Measurements from ENCODE around the gene ITGB4. TPM values are rescaled to one million over a fixed set of nuclear protein-coding genes. Genes with fewer than 3 reads are reported as not detected.

ITGB4 gene
- polyA plus RNA-seq, 1 donor, result 48.4 TPM

DNA sequence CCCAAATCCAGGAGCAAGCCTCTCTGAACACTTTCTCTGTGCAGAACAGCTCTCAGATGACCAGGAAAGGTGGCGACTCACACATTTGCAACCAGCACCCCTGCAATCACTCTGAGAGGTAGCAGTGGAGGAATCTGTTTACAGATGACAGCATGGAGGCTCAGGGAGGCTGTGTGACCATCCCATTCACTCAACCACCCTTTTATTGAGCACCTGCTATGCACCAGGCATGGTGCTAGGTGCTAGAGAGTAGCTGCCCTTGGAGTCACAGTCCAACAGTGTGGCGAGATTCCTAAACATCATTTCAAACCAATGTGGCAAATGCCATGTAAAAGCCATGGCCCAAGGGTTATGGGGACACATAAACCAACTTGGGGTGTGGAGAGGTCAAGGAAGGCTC is 1.5 kb upstream of the ITGB4 start:
- no peak for DNase-seq
- no peak overlapping the region for H3K4me3 ChIP-seq (ENCODE audit: low read length)
- WGBS (ENCODE audit: insufficient coverage, low lambda C conversion rate), result no CpG with 5 or more reads among the region's 2 CpGs
- H3K27me3 ChIP-seq (ENCODE audit: control insufficient read depth, insufficient read depth, low read length), result peaks cover 14% of the 10 kb centered on the region
- peaks cover 28% of the 10 kb centered on the region for H3K4me1 ChIP-seq (ENCODE audit: control insufficient read depth, insufficient read depth, low read length)
- peaks cover 3% of the 10 kb centered on the region for H3K36me3 ChIP-seq (ENCODE audit: control insufficient read depth, insufficient read depth, low read length)
- H3K27ac ChIP-seq (ENCODE audit: low read length), result no peak overlapping the region
- H3K9me3 ChIP-seq (ENCODE audit: control insufficient read depth, low read depth, low read length), result no peaks in the 10 kb centered on the region

DNA sequence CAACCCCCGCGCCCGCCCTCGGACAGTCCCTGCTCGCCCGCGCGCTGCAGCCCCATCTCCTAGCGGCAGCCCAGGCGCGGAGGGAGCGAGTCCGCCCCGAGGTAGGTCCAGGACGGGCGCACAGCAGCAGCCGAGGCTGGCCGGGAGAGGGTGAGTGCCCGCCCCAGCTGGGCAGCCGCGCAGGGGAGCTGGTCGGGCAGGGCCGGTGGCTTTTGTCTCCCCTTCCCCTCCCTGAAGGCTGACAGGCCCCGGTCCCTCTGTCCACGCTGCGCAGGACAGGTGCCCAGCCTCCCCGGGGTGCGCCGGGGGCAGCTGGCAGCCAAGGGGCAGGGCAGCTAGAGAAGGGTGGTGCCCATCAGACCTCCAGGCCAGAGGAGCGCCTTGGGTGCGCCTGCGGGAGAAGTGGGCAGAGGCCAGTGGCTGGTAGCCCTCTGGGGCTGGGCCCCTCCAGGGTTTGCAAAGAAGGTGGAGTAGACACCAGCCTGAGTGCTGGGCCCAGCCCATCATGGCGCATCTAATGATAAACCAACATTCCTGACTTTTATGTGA is 278 bp downstream of the ITGB4 start:
- no peak for DNase-seq
- peaks cover 28% of the 10 kb centered on the region for H3K4me1 ChIP-seq (ENCODE audit: control insufficient read depth, insufficient read depth, low read length)
- H3K4me3 ChIP-seq (ENCODE audit: low read length), result peak overlapping the region; percentile 71
- H3K27me3 ChIP-seq (ENCODE audit: control insufficient read depth, insufficient read depth, low read length), result peaks cover 14% of the 10 kb centered on the region
- H3K27ac ChIP-seq (ENCODE audit: low read length), result peak overlapping the region; percentile 87
- H3K9me3 ChIP-seq (ENCODE audit: control insufficient read depth, low read depth, low read length), result no peaks in the 10 kb centered on the region
- no CpG with 5 or more reads among the region's 33 CpGs for WGBS (ENCODE audit: insufficient coverage, low lambda C conversion rate)
- H3K36me3 ChIP-seq (ENCODE audit: control insufficient read depth, insufficient read depth, low read length), result peaks cover 17% of the 10 kb centered on the region

DNA sequence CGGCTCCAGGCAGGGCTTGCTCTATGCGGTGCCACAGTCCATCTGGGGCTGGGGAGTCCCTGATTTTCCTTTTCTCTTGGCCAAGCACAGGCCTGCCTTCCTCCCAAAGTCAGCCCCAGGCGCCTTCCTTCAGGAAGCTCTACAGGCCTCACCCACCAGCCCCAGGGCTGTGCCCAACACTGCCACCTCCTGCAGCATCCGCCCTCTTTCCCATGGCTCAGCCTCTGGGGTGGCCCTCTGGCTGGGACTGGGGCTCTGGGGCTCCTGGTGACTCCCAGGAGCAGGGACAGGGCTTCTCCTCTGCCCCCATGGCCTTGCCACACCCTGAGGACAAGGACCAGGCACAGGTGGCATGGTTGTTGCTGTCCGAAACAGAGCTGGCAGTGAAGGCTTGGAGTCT is 817 bp downstream of the ITGB4 start:
- DNase-seq, result peak in 1 of 2 donors; percentile 31
- no CpG with 5 or more reads among the region's 5 CpGs for WGBS (ENCODE audit: insufficient coverage, low lambda C conversion rate)
- H3K27me3 ChIP-seq (ENCODE audit: control insufficient read depth, insufficient read depth, low read length), result peaks cover 14% of the 10 kb centered on the region

DNA sequence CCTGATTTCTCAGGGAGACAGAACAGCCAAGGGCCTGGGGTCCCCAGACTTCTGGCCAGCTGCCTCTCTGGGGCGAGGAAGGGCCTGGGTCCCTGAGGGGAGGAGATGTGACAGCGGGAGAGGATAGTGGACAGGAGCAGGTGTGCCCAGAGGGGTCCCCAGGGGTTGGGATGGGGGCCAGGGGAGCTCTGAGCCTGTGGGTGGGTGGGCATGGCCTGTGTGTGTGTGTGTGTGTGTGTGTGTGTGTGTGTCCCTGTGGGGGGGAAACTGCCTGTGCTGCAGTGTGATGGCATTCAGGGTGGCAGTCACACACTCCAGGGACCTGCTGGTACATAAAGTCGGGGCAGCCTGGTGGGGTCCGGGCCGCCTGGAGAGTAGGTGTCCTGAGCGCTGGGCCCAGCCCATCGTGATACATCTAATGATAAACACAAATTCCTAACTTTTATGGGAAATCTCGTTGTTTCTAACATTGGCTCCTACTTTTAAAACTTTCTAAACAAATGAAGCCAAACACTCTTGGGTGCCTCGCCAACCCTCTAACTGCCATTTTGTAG is 1.4 kb downstream of the ITGB4 start:
- WGBS (ENCODE audit: insufficient coverage, low lambda C conversion rate), result no CpG with 5 or more reads among the region's 9 CpGs
- peak overlapping the region; percentile 87 for H3K27ac ChIP-seq (ENCODE audit: low read length)
- DNase-seq, result no peak
- peak overlapping the region; percentile 71 for H3K4me3 ChIP-seq (ENCODE audit: low read length)
- peaks cover 28% of the 10 kb centered on the region for H3K4me1 ChIP-seq (ENCODE audit: control insufficient read depth, insufficient read depth, low read length)
- H3K27me3 ChIP-seq (ENCODE audit: control insufficient read depth, insufficient read depth, low read length), result peaks cover 14% of the 10 kb centered on the region
- no peaks in the 10 kb centered on the region for H3K9me3 ChIP-seq (ENCODE audit: control insufficient read depth, low read depth, low read length)
- peaks cover 24% of the 10 kb centered on the region for H3K36me3 ChIP-seq (ENCODE audit: control insufficient read depth, insufficient read depth, low read length)

More for the DNA sequence above, 817 bp downstream of the ITGB4 start:
- H3K4me3 ChIP-seq (ENCODE audit: low read length), result peak overlapping the region; percentile 71
- peaks cover 28% of the 10 kb centered on the region for H3K4me1 ChIP-seq (ENCODE audit: control insufficient read depth, insufficient read depth, low read length)
- peaks cover 18% of the 10 kb centered on the region for H3K36me3 ChIP-seq (ENCODE audit: control insufficient read depth, insufficient read depth, low read length)
- peak overlapping the region; percentile 87 for H3K27ac ChIP-seq (ENCODE audit: low read length)
- H3K9me3 ChIP-seq (ENCODE audit: control insufficient read depth, low read depth, low read length), result no peaks in the 10 kb centered on the region

DNA sequence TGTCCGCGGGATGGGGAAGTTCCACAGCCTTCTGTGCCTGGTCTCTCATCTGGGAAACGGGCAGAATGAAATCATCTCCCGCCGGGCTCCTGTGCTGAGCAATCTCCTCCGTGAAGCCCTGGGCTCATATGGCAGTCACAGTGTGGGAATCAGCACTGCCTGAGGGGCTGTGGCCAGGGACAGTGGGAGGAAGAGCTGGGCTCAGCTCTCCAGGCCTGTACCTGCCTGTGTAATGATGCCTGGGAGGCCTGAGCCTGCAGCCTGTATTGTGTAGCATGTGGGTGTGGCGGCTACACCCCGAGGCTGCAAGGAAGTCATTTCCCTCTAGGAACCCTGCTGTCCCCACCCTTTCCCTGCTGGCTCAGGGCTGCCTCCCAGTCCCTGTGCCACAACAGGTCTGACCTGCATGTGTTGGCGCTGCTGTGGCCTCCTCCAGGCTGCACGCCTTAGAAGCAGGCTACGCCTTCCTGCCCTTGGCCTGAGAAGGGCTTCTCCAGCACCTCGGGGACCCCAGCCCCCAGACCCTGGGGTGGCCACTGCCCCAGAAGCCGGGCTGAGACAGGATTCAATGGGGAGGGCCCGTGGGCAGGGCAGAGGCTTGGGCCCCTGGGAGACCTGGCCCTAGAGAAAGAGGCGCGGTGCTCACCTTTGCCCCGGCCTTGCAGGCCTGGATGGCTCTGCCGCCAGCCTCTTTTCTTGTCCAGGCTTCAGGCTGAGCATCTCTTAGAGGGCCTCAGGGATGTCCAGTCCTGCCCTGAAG is 2.1 kb downstream of the ITGB4 start:
- no CpG with 5 or more reads among the region's 18 CpGs for WGBS (ENCODE audit: insufficient coverage, low lambda C conversion rate)
- no peak overlapping the region for H3K4me3 ChIP-seq (ENCODE audit: low read length)
- H3K36me3 ChIP-seq (ENCODE audit: control insufficient read depth, insufficient read depth, low read length), result peaks cover 31% of the 10 kb centered on the region
- peak; percentile 88 to 93 for DNase-seq
- H3K9me3 ChIP-seq (ENCODE audit: control insufficient read depth, low read depth, low read length), result no peaks in the 10 kb centered on the region
- peak overlapping the region; percentile 87 for H3K27ac ChIP-seq (ENCODE audit: low read length)
- H3K27me3 ChIP-seq (ENCODE audit: control insufficient read depth, insufficient read depth, low read length), result peaks cover 14% of the 10 kb centered on the region
- H3K4me1 ChIP-seq (ENCODE audit: control insufficient read depth, insufficient read depth, low read length), result peaks cover 28% of the 10 kb centered on the region

DNA sequence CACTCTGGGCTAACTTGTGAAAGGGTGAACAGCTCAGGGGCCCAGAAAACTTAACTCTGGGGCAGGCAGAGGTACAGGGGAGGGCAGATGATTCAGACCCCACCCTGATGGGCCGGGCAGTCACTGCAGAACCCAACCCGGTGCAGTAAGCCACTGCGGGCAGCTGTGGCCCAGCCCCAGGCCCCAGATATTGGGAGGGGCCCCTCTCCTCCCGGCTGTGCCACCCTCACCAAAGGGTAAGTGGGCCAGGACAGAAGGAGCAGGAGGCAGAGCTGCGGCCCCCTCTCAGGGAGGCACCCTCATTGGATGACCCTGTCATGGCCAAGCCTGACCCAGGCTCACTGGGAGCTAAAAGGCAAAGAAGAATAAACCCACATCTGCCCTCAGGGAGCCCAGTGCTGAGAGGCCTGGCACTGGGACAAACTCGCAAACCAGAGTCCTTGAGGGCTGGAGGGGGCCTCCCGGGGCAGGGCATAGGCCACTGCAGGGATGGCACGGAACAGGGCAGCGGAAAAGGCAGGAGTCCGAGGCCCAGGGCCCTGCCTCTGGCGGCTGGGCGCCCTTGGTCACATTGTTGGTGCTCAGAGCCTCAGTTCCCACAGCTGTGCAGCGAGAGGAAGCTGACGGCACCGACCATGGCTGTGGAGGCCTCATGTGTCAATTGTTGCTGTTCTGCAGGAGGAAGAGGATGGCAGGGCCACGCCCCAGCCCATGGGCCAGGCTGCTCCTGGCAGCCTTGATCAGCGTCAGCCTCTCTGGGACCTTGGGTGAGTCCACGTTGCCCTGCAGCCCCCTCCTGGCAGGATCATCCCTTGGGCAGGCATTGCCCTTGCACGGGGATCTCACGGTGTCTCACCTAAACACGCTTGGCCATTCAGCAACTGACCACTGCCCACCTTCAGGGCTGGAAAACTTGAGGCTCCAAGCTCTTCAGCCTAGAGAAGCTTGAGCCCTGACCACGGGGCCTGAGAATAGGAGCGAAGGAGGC is 3.1 kb downstream of the ITGB4 start:
- Histone ChIP-seq H3K36me3 (ENCODE audit: control insufficient read depth, insufficient read depth, low read length) (peaks cover 35% of the 10 kb centered on the region), H3K9me3 (ENCODE audit: control insufficient read depth, low read depth, low read length) (no peaks in the 10 kb centered on the region), H3K27ac (ENCODE audit: low read length) (peak overlapping the region; percentile 87), H3K4me3 (ENCODE audit: low read length) (no peak overlapping the region), H3K27me3 (ENCODE audit: control insufficient read depth, insufficient read depth, low read length) (peaks cover 12% of the 10 kb centered on the region), H3K4me1 (ENCODE audit: control insufficient read depth, insufficient read depth, low read length) (peaks cover 28% of the 10 kb centered on the region)
- WGBS (ENCODE audit: insufficient coverage, low lambda C conversion rate), result 100% methylated on average over 1 of the region's 23 CpGs
- DNase-seq, result no peak

DNA sequence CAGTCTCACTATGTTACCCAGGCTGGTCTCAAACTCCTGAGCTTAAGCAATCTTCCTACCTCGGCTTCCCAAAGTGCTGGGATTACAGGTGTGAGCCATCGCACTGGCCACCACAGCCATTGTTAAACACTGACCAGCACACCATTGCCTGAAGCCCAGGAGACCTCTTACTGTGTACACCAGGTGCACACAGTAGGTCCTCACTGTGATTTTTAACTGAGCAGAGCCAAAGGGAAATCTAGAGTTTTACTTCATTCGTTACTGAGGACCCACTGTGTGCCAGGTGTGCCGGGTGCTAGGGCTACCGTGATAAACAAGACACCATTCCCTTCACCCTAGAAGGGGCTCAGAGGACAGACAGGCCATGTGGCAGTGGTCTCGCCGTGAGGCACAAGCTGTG is 4.2 kb downstream of the ITGB4 start:
- Histone ChIP-seq H3K4me1 (ENCODE audit: control insufficient read depth, insufficient read depth, low read length) (peaks cover 28% of the 10 kb centered on the region), H3K27ac (ENCODE audit: low read length) (no peak overlapping the region), H3K4me3 (ENCODE audit: low read length) (no peak overlapping the region), H3K27me3 (ENCODE audit: control insufficient read depth, insufficient read depth, low read length) (peaks cover 5% of the 10 kb centered on the region), H3K36me3 (ENCODE audit: control insufficient read depth, insufficient read depth, low read length) (peaks cover 44% of the 10 kb centered on the region), H3K9me3 (ENCODE audit: control insufficient read depth, low read depth, low read length) (no peaks in the 10 kb centered on the region)
- WGBS (ENCODE audit: insufficient coverage, low lambda C conversion rate), result no CpG with 5 or more reads among the region's 7 CpGs
- no peak for DNase-seq

DNA sequence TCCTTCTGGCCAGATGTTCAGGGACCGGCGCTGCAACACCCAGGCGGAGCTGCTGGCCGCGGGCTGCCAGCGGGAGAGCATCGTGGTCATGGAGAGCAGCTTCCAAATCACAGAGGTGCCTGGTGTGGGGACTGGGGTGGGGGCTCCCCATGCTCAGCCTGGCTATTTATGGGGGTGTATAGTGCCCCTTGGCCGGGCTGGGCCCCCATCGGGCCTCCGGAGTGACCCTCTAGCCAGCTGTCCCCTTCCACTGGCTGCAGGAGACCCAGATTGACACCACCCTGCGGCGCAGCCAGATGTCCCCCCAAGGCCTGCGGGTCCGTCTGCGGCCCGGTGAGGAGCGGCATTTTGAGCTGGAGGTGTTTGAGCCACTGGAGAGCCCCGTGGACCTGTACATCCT is 6.1 kb downstream of the ITGB4 start:
- WGBS (ENCODE audit: insufficient coverage, low lambda C conversion rate), result no CpG with 5 or more reads among the region's 18 CpGs
- H3K27ac ChIP-seq (ENCODE audit: low read length), result no peak overlapping the region

DNA sequence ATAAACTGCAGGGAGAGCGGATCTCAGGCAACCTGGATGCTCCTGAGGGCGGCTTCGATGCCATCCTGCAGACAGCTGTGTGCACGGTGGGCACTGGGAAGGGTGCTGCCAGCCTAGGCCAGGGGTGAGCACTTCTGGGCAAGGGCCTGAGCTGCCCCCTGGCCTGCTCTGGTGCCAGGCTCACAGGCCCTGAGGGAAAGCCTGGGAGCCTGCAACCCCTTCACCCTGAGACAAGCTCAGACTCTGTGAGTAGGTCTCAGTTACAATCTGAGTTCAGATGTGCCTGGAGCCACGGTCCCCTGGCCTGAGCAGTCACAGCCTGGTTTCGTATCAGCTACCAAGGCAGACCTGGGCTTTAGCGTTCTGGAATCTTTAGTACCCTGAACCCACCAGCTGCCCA is 8.1 kb downstream of the ITGB4 start:
- Histone ChIP-seq H3K9me3 (ENCODE audit: control insufficient read depth, low read depth, low read length) (no peaks in the 10 kb centered on the region), H3K4me1 (ENCODE audit: control insufficient read depth, insufficient read depth, low read length) (peaks cover 12% of the 10 kb centered on the region), H3K4me3 (ENCODE audit: low read length) (no peak overlapping the region), H3K36me3 (ENCODE audit: control insufficient read depth, insufficient read depth, low read length) (peaks cover 63% of the 10 kb centered on the region), H3K27ac (ENCODE audit: low read length) (no peak overlapping the region), H3K27me3 (ENCODE audit: control insufficient read depth, insufficient read depth, low read length) (no peaks in the 10 kb centered on the region)
- WGBS (ENCODE audit: insufficient coverage, low lambda C conversion rate), result no CpG with 5 or more reads among the region's 7 CpGs
- DNase-seq, result no peak

More for the DNA sequence above, 6.1 kb downstream of the ITGB4 start:
- Histone ChIP-seq H3K27me3 (ENCODE audit: control insufficient read depth, insufficient read depth, low read length) (no peaks in the 10 kb centered on the region), H3K36me3 (ENCODE audit: control insufficient read depth, insufficient read depth, low read length) (peaks cover 55% of the 10 kb centered on the region), H3K4me1 (ENCODE audit: control insufficient read depth, insufficient read depth, low read length) (peaks cover 27% of the 10 kb centered on the region), H3K9me3 (ENCODE audit: control insufficient read depth, low read depth, low read length) (no peaks in the 10 kb centered on the region), H3K4me3 (ENCODE audit: low read length) (no peak overlapping the region)
- DNase-seq, result no peak

DNA sequence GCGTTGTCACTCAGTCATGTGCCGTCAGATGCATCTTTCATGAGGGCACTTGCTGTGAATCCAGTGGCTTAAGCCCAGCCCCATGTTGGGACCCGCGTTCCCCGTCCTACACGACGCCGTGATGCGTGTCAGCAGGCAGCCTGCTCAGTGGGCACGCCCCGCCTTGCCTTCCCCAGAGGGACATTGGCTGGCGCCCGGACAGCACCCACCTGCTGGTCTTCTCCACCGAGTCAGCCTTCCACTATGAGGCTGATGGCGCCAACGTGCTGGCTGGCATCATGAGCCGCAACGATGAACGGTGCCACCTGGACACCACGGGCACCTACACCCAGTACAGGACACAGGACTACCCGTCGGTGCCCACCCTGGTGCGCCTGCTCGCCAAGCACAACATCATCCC is 8.8 kb downstream of the ITGB4 start:
- H3K9me3 ChIP-seq (ENCODE audit: control insufficient read depth, low read depth, low read length), result no peaks in the 10 kb centered on the region
- WGBS (ENCODE audit: insufficient coverage, low lambda C conversion rate), result no CpG with 5 or more reads among the region's 24 CpGs
- no peak overlapping the region for H3K27ac ChIP-seq (ENCODE audit: low read length)
- H3K27me3 ChIP-seq (ENCODE audit: control insufficient read depth, insufficient read depth, low read length), result no peaks in the 10 kb centered on the region
- H3K36me3 ChIP-seq (ENCODE audit: control insufficient read depth, insufficient read depth, low read length), result peaks cover 57% of the 10 kb centered on the region
- H3K4me1 ChIP-seq (ENCODE audit: control insufficient read depth, insufficient read depth, low read length), result peaks cover 15% of the 10 kb centered on the region
- no peak overlapping the region for H3K4me3 ChIP-seq (ENCODE audit: low read length)
- no peak for DNase-seq

Measured in large intestine (tissue), 3 donors.